Suppressor macrophage treated with lipopolysaccharide for 1 hour (primary cell): ENCODE data around the gene SREBF1.

Experiments used
- DNase-seq, 3 donors: peaks; one replicate each; pipeline ENCODE4 v3.0.0-alpha.2; 2020 to 2022

The SREBF1 gene

DNA sequence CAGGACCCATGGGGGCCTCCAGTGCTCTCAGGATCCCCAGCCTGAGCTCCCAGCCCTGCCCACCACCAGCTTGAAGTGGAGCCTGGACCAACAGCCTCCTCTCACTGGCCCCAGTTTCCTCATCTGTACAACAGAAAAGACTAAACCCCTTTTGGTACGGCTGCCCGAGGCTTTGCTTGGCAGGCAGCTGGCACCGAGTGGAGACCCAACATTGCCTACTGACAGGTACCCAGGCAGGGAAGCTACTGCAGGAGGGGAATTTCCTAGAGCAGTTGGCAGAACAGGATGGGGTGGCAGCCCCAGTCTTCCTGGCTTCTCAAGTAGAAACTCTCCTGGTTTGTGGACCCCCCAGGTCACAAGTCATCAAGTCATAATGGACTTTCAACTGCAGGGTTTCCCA, 14.2 kb downstream of the SREBF1 start:
- no peak for DNase-seq

DNA sequence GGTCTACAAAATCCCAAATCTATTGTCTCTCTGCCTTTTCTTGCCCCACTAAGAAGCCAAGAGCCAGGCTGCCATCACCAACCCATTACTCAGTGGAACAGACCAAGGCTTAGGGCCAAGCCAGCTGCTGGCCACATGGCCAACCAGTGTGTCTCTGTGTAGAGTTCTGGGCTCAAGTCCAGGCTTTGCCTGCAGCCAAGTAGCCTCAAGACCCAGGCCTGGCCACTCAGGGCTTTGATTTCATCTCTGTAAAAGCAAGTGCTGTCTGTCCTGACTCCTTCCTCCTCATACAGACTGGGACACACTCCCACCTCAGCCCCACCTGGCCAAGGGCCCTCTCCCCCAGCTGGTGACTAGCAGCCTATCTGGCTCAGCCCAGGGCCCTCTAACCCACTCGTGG, 14.6 kb downstream of the SREBF1 start:
- DNase-seq, result no peak

DNA sequence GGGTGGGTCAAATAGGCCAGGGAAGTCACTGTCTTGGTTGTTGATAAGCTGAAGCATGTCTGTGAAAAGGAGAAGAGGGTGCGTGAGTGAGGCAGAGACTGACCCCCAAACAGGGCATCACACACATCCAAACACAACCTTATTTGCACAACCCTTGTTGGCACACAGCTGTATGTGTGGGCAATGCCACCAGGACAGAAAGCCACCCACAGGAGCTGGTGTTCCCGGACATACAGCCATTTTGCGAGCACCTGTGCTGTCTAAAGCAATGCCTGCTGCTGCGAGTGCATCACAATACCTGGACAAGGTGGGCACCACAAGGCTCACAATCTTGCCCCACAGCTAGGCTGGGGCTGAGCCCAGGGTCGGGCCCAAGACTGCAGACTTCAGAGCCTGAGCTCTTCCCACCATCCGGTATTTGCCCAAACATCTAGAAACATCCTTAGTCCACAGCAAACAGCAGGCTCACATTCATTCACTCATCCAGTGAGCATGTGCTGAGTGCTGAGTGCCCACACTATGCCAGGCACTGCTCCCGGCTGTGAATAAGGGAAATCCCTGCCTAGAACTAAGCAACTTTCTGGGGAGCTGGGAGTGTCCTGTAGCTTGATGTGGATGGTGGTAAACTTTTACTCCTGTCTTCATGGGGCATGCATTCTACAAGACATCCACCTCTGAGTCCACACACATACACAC, 16.2 kb downstream of the SREBF1 start:
- peak in 2 of 3 donors; percentile 17 to 41 for DNase-seq

DNA sequence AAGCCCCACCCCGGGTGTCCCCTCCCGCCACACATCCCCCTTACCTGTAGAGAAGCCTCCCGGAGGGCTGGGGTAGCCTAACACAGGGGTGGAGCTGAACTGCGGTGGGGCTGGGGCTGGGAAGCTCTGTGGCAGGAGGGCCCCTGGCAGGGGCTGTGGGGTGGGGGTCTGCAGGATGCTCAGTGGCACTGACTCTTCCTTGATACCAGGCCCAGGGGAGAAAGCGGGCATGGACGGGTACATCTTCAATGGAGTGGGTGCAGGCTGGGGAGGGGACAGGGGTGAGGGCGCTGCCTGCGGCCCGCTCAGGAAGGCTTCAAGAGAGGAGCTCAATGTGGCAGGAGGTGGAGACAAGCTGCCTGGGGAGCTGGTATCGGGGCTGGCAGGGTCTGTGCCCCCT, 16.7 kb downstream of the SREBF1 start:
- DNase-seq, result no peak

DNA sequence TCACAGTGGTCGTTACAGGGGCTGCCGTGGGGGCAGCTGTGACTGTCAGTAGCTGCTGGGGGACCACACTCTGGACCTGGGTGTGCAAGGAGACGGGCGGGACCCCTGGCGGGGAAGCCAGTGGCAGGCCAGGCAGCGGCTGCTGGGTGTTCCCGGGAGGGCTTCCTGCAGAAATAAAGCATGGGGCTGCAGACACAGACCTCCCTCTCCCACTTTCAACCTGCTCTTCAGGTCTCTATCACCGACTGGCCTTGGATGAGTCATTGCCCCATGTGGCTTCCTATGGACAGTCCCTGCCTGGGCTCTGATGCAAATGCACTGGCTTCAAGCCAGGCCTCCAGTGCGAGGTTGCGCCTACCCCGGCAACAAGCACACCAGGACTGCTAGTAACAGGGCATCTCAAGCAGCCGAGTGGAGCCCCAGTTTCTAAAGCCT, 17.2 kb downstream of the SREBF1 start:
- peak; percentile 91 for DNase-seq

DNA sequence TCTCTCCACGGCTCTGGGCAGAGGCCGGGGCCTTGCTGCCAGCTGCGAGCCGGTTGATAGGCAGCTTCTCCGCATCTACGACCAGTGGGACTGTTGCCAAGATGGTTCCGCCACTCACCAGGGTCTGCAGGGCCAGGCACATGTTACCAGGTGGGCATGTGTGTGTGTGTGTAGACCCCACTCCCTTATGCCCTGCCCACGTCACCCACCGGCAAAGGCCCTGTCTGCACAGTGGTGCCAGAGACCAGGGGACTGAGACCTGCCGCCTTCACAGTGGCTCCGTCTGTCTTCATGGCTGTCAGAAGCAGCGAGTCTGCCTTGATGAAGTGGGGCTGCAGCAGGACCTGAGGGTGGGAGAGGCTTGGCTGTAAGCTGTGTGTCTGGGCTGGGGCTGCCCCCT, 17.7 kb downstream of the SREBF1 start:
- no peak for DNase-seq

DNA sequence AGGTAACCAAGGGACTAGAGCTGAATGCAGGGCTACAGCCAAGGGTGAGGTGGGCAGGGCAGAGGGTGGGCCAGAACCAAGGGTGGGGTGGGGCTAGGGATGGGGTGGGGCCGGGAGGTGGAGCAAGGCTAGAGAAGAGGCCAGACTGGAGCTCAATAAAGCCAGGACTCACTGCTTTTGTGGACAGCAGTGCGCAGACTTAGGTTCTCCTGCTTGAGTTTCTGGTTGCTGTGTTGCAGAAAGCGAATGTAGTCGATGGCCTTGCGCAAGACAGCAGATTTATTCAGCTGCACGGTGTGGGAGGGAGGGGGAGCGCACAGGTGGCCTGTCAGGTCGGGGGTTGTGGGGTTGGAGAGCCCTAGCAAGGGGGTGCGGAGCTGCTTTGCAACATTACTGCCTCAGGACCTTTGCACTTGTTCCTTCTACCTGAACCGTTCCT, 18.7 kb downstream of the SREBF1 start:
- peak in 2 of 3 donors; percentile 46 to 49 for DNase-seq

DNA sequence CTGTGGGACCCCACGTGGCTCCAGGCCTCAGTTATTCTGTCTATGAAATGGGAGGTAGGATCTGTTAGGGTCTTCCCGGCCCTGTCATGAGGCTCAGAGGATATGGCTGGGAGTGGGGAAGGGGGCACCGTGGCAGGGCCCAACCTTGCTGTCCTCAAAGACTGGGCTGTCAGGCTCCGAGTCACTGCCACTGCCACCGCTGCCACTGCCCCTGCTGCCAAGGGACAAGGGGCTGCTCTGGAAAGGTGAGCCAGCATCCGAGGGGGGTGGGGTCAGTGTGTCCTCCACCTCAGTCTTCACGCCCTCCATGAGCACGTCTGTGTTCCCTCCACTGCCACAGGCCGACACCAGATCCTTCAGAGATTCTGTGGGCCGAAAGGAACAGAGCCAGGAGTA, 19.2 kb downstream of the SREBF1 start:
- no peak for DNase-seq

DNA sequence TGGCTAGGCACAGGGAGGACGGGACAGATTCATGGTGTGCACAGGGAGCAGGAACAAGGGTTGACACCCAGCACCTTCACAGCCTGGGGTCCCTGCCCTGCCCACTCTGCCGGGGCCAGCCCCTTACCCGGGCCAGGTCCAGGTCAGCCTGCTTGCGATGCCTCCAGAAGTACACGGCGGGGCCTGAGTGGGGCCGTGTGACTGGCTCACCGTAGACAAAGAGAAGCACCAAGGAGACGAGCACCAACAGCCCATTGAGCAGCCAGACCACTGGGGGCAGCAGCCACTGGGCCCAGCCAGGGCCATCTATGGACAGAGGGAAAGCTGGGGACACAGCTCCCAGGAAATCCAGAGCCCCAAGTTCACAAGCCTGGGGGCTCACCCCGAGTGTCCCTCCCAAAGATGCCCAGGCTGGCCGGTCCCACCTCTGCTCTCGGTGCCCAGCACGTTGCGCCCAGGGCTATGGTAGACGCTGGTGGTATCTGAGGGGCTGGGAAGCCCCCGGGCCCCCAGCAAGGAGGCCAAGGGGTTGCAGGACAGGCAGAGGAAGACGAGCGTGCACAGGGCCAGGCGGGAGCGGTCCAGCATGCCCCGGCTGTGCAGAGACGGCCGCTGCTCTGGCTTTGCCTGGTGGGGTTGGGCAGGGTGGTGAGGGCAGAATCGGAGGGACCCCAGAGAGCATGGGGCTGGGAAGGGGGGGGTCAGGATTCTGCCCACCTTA, 19.8 kb downstream of the SREBF1 start:
- no peak for DNase-seq

DNA sequence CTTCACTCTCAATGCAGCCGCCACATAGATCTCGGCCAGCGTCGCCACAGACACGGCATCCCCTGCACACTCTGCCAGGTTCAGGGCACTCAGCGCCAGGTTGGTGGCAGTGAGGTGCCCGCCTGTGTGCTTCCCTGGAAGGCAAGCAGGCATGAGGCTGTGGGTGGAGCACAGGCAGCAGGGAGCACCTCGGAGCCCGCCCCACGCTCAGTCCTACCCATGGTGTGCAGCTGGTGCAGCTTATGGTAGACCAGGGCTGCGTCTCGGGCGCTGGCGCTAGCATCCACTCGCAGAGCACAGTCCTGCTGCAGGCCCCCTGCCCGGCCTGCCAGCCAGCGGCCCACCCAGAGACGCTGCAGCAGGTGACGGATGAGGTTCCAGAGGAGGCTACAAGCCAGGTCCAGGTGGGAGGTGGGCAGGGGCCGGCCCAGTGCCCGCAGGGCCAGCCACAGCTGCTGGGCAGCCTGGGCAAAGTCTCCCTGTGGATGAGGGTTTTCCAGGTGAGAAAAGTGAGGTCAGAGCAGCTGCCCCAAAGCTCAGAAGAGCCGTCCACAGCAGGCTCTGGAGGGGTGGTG, 20.5 kb downstream of the SREBF1 start:
- DNase-seq, result no peak

DNA sequence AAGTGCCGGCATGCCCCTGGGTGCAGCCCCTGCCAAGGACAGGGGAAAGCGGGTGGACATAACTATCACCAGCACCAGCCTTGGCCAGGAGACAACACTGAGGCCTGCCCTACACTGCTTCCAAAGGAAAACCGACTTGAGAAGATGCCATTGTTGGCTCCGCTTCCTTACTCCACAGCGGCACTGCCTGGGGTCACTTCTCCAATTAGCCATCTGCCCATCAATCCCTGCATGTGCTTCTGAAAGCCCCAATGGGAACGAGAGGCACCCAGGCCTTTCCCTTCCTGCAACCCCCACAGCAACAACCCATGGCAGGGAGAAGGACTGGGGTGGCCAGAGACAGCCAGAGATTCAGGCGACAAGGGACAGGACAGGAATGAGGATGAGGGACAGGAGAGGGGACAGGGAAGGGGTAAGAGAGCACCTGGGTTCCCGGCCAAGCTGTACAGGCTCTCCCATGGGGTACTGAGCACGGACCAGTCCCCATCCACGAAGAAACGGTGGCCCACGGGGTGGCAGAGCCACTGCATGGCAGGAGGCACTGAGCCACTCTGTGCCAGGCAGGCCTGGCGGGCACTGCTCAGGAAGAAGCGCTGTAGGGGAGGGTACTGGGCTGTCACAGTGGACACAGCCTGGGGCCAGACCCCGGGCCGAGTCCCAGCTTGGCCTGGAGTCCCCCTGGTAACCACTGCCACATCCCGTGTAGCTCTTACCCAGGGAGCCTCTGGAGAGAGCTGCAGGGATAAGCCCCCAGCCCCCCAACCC, 21.2 kb downstream of the SREBF1 start:
- DNase-seq, result no peak

DNA sequence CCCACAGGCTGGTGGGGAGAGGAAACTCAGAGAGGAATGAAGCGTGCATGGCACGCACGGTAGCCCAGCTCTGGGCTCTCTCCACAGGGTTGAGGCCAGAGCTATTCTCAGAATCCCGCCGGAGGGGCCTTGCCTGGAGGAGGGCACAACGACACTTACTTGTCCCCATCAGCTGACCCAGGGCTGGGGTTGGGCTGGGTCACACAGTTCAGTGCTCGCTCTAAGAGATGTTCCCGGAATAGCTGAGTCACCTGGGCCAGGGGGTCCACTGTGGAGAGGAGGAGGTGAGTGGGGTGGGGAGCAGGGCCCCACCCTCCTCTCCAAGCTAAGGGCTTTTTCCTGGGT, 21.8 kb downstream of the SREBF1 start:
- DNase-seq, result no peak

DNA sequence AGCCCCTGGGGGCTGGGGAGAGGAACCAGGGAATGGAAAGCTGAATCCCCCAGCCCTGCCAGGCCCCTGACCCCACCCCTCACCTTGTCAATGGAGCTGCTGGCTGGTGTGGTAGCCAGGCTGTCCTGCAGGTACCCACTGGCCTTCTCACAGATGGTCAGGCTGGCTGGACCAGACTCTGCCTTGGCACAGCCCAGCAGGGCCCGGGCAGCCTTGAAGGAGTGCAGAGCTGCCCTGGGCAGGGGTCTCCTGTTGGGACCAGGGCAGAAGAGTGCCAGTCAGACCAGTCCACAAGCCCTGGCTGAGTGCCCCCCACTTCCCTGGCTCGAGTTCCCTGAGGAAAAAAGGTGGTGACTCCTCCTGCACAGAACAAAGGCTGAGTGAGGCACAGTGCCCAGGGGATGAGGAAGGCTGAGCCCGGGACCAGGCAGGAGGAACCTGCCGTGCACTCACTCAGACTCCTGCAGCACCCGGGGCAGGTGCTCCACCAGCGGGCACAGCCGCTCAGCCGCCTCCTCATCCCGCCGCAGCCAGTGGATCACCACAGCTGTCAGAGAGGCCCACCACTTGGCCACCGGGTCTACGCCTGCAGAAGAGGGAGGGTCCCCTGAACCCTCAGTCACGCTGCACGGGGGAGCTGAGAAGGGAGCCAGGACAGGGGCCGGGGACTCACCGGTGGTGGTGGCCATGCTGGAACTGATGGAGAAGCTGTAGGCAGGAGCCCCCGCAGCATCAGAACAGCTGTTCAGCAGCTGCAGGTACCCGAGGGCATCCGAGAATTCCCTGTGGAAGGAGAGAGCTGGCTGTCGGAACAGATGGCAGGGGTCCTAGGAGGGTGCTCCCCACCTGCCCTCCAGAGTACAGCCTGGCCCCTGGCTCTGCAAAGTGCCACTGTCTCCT, 22.4 kb downstream of the SREBF1 start:
- no peak for DNase-seq

DNA sequence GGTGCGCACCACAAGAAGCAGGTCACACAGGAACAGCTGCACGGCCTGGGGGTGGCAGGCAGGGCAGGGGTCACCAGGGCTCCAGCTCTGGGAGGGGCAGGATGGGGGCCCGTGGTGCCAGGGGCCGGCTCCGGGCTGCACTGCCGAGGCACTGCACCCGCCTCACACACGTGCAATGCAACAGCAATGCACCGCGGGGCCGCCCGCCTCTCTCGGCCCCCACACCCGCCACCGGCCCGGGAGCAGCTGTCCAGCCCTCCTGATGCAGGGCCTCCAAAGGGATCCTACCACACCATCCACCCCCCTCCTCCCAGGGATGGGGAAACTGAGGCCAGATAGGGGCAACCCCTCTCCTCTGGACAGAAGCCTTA, 23.1 kb downstream of the SREBF1 start:
- no peak for DNase-seq

DNA sequence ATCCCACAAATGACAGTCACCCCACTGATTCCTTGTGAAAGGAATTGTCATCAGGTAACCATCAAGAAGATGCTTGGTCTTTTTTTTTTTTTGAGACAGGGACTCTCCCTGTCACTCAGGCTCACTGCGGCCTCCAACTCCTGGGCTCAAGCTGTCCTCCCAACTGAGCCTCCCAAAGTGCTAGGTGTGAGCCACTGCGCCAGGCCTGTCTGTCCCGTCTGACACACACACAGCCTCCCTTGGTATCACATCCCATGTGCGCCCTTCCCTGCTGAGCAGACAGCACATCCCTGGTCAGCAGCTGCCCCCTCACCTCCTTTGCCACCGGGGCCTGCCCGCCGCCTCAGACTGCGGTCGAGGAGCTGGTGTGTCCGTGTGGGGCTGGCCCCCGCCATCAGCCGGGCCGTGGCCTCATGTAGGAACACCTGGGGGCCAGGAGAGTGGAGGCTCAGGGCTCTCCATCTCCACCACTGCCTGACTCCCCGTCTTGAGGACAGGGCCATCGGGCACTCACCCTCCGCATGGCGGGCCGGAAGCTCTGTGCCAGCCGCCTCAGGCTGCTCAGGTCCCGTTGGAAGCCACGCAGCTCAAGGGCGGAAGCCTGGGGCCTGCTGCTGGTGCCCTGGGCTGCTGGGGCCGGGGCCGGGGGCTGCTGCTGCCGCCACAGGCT, 23.6 kb downstream of the SREBF1 start:
- DNase-seq, result no peak

DNA sequence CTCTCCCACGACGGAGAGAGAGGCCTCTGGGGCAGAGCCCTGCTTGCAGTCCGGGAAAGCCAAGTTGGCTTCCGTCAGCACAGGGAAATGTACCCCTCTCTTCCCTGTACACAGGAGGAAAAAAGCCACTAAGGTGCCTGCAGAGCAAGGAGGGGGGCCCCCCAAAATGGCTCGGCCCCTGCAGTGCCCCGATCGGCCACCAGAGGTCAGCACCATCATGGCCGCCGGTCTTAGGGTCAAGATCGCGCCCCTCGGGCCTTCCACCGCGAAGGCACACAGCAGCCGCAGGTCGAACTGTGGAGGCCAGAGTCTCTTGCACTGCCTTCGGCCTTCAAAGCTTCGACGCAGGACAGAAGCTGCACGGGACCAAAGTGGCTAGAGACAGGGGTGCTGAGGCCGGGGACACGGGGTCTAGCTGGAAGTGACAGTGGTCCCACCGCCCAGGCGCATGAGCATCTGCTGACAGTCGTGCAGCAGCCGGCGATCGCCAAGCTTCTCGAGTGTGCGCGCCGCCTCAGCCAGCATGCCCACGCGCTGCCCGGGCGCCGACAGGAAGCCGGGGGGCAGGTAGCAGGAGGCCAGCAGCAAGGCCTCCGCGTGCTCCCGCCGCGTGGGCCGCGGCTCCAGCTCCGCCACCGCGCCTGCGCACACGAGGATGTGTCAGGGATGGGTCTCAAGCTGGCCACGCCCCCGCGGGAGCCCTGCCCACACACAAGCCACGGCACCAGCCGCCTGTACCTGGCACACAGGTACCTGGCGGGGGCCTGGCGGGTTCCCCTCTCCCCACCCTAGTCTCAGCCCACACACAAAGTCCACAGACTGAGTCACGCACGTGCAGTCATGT, 24.4 kb downstream of the SREBF1 start:
- DNase-seq, result peak; percentile 62 to 70 (median 69)

DNA sequence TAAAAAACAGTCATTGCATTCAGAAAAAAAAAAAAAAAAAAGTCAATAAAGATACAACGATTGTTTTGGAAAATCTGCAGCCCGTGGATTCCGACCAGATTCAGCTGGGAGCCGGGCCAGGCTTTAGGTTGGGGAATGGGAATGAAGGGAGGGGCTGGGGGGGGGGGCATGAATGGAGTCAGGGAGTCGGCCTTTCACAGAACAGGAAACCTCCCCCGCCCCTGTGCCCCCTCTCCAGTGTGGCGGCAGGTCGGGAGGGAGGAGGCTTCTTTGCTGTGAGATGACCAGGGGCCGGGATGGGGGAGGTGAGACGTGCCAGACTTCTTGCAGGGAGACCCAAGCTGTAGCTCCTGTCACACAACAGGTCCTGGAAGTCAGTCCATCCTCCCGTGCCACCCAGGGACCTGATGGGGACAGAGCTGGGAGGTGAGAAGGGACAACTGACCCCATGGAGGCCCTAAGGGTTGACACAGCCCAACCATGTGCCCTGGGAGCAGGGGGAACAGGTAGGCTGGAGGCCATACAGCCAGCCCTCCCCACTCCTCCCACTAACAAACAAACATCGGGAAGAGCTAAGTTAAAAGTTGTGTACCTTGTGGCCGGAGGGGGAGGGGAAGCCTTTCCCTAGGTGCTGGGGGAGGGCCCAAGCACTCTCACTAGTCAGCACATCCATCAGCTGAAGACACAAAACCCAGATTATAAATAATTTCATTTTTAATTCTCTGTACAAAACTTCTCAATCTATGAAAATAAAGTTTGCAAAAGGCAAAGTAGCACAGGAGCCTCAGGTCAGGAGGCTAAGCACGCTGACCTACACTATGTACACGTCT, 25.2 kb downstream of the SREBF1 start:
- DNase-seq, result no peak

DNA sequence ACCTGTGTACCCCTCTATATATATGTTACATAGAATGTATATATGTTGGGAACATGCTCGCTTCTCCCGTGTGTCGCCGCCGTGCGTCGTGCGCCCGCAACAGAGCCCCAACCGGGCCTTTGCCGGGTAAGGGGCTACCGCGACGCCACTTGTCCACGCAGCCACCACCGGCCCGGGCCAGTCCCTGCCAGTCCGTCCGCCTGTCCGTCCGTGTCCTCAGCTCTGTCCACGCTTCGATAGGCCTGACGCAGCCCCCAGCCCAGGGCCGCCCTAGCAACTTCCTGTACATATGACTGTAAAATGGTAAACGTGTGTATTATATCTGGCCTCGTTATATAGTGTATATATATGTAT, 25.9 kb downstream of the SREBF1 start:
- DNase-seq, result no peak

DNA sequence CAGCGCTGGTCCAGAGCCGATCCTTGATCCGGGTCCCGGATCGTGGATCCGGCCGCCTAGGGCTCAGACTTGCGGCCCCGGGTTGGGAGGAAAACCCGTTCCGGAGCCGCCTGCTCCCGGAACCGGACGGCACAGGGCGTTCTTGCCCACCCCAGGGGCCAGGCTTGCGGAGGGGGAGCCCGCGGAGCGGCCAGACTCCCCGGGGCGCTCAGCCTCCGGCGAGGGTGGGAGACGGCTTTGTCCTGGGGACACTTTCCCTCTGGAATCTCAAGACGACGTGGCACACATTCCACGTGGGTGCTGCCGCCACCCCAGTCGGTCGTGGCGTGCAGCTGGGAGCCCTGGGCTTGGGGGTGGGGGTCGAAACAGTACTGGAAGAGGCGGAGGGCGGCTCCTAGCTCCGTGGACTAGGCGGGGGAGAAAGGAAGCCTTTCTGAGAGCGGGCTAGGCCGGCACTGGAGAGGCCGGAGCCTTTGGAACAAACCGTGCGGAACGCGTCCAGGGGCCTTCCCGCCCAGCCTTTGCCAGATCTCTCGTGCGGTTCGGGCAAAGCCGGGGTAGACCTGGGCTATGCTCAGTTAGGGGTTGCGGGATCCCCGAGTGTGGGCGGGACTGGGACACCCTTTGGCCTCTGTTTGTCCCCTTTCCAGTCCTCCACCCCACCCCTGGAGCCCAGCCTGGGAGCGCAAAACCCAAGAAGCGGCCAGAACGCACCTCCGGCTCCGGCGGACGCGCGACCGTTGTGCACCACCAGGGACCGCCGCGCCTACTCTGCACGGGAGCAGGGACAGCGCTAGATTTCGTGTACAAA, 26.5 kb downstream of the SREBF1 start:
- no peak for DNase-seq
